ENCODE data around the gene PRMT1. TPM values are rescaled to one million over a fixed set of nuclear protein-coding genes. Genes with fewer than 3 reads are reported as not detected.

Gene PRMT1
- polyA plus RNA-seq, 1 of the 3 experiments (the other 2 are of a cell fraction): 789 TPM

DNA sequence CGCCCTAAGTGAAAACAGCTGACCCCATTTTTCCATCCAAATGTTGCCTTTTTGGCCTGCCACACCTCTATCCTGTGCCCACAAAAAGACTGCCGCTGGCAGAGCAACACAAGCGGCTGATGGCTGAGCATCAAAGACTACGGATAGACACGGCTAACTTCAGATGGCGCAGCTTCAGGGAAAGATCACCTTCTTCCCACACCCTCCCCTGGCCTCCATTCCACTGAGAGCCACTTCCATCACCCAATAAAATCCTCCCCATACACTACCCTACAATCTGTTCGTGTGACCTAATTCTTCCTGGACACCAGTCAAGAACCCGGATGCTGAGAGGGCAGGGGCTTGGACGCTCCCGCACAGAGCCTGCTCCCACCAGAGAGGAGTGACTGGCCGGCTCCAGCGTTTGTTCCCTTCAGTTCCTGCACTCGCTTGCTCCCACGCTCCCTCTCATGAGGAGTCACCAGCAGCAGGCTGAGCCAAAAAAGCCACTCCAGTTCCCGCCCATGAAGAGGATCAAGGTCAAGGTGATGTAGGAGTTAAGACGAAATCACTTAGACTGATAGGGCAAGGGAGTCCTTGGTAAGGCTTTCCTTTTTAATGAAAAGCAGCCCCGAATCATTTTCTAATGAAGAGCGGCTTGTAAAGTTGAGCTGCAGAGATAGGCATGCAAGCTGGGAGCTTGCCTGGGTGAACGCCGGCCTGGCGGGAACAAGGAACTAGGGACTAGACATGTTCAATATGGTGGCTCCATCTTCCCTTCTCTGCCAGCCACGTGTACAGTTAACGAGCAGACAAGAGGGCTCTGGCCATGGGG is 50.4 kb downstream of the PRMT1 start:
- POLR2A ChIA-PET: no interaction called here
- TF ChIP-seq, protein P1, sequence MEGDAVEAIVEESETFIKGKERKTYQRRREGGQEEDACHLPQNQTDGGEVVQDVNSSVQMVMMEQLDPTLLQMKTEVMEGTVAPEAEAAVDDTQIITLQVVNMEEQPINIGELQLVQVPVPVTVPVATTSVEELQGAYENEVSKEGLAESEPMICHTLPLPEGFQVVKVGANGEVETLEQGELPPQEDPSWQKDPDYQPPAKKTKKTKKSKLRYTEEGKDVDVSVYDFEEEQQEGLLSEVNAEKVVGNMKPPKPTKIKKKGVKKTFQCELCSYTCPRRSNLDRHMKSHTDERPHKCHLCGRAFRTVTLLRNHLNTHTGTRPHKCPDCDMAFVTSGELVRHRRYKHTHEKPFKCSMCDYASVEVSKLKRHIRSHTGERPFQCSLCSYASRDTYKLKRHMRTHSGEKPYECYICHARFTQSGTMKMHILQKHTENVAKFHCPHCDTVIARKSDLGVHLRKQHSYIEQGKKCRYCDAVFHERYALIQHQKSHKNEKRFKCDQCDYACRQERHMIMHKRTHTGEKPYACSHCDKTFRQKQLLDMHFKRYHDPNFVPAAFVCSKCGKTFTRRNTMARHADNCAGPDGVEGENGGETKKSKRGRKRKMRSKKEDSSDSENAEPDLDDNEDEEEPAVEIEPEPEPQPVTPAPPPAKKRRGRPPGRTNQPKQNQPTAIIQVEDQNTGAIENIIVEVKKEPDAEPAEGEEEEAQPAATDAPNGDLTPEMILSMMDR (IDR thresholded peaks at IDR 0.05): no peak
- TF ChIP-seq TEAD4 (IDR thresholded peaks at IDR 0.05; ENCODE audit: borderline replicate concordance, insufficient read depth) (no peak), MEF2A (IDR thresholded peaks at IDR 0.05; ENCODE audit: borderline replicate concordance, low read depth) (no peak), ELF1 (IDR thresholded peaks at IDR 0.05) (no peak), SIN3A (IDR thresholded peaks at IDR 0.05; ENCODE audit: borderline replicate concordance, low read depth, low read length) (no peak), RXRA (IDR thresholded peaks at IDR 0.05; ENCODE audit: borderline replicate concordance, low read depth) (no peak), EZH2phosphoT487 (IDR thresholded peaks at IDR 0.05; ENCODE audit: borderline replicate concordance, low read depth) (no peak), RCOR1 (IDR thresholded peaks at IDR 0.05; ENCODE audit: low read length) (no peak), RAD21 (IDR thresholded peaks at IDR 0.05; ENCODE audit: low read length) (no peak), GATA2 (CRISPR knock-in tag; IDR thresholded peaks at IDR 0.05) (no peak), FOXJ3 (CRISPR knock-in tag; IDR thresholded peaks at IDR 0.05) (no peak), SMC3 (IDR thresholded peaks at IDR 0.05; ENCODE audit: low read depth, low read length) (no peak)
- TF ChIP-seq, protein P2, sequence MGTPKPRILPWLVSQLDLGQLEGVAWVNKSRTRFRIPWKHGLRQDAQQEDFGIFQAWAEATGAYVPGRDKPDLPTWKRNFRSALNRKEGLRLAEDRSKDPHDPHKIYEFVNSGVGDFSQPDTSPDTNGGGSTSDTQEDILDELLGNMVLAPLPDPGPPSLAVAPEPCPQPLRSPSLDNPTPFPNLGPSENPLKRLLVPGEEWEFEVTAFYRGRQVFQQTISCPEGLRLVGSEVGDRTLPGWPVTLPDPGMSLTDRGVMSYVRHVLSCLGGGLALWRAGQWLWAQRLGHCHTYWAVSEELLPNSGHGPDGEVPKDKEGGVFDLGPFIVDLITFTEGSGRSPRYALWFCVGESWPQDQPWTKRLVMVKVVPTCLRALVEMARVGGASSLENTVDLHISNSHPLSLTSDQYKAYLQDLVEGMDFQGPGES (IDR thresholded peaks at IDR 0.05; ENCODE audit: low read depth, low read length): no peak
- TF ChIP-seq, protein P3, sequence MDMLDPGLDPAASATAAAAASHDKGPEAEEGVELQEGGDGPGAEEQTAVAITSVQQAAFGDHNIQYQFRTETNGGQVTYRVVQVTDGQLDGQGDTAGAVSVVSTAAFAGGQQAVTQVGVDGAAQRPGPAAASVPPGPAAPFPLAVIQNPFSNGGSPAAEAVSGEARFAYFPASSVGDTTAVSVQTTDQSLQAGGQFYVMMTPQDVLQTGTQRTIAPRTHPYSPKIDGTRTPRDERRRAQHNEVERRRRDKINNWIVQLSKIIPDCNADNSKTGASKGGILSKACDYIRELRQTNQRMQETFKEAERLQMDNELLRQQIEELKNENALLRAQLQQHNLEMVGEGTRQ (IDR thresholded peaks at IDR 0.05; ENCODE audit: borderline replicate concordance, low read depth, low read length): no peak
- H4K20me1 ChIP-seq (ENCODE audit: insufficient read depth): no peaks in the 10 kb centered on the region
- H2AFZ ChIP-seq (ENCODE audit: low read depth): no peak overlapping the region
- no peak overlapping the region for H3K9ac ChIP-seq
- H3K4me1 ChIP-seq (ENCODE audit: control insufficient read depth in 1 of 2, insufficient read depth in 2 of 2, low read depth in 1 of 2, low read length in 1 of 2): no peaks in the 10 kb centered on the region
- no peaks in the 10 kb centered on the region for H3F3A ChIP-seq (replicated peaks; ENCODE audit: insufficient read depth)
- H3K27ac ChIP-seq (ENCODE audit: low read depth in 2 of 2, low read length in 1 of 2): no peak overlapping the region
- WGBS (ENCODE audit: low lambda C conversion rate): 89% methylated on average over 23 of the region's 23 CpGs
- no peaks in the 10 kb centered on the region for H3K79me2 ChIP-seq (ENCODE audit: insufficient read depth)
- no peaks in the 10 kb centered on the region for H3K9me2 ChIP-seq
- H3K9me3 ChIP-seq: no peaks in the 10 kb centered on the region
- no peaks in the 10 kb centered on the region for H3K27me3 ChIP-seq (ENCODE audit: insufficient read depth)
- CTCF ChIA-PET: interaction anchor here (3.0 kb wide), 1 partner anchor 9 kb away, joined by 9 read pairs; no protein-coding TSS in a partner anchor
- H3K4me2 ChIP-seq: no peak overlapping the region
- DNase-seq: no peak
- H3K36me3 ChIP-seq (replicated peaks in 1 of 2; ENCODE audit: control insufficient read depth in 1 of 2, insufficient read depth in 2 of 2, low read length in 1 of 2): no peaks in the 10 kb centered on the region
- no peak overlapping the region for H3K4me3 ChIP-seq (ENCODE audit: low read depth in 2 of 2, low read length in 1 of 2)

Data from SK-N-SH (cell line).